ENCODE data around the gene PEAR1.

GRCh38 chr1:156930483-156930882, 37.0 kb downstream of the PEAR1 start:
- TF ChIP-seq CBX8 (IDR thresholded peaks at IDR 0.05) (no peak), NPAS2 (CRISPR knock-in tag; IDR thresholded peaks at IDR 0.05; ENCODE audit: borderline replicate concordance) (no peak), MAX (IDR thresholded peaks at IDR 0.05) (no peak), RFX5 (IDR thresholded peaks at IDR 0.05) (no peak), BHLHE40 (IDR thresholded peaks at IDR 0.05; ENCODE audit: low read depth, low read length) (no peak), POLR2A (IDR thresholded peaks at IDR 0.05; ENCODE audit: low read length) (no peak)
- TF ChIP-seq, protein P1, sequence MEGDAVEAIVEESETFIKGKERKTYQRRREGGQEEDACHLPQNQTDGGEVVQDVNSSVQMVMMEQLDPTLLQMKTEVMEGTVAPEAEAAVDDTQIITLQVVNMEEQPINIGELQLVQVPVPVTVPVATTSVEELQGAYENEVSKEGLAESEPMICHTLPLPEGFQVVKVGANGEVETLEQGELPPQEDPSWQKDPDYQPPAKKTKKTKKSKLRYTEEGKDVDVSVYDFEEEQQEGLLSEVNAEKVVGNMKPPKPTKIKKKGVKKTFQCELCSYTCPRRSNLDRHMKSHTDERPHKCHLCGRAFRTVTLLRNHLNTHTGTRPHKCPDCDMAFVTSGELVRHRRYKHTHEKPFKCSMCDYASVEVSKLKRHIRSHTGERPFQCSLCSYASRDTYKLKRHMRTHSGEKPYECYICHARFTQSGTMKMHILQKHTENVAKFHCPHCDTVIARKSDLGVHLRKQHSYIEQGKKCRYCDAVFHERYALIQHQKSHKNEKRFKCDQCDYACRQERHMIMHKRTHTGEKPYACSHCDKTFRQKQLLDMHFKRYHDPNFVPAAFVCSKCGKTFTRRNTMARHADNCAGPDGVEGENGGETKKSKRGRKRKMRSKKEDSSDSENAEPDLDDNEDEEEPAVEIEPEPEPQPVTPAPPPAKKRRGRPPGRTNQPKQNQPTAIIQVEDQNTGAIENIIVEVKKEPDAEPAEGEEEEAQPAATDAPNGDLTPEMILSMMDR (IDR thresholded peaks at IDR 0.05): no peak

All from A549 (cell line).